ENCODE data around the gene PRKD3.

DNA sequence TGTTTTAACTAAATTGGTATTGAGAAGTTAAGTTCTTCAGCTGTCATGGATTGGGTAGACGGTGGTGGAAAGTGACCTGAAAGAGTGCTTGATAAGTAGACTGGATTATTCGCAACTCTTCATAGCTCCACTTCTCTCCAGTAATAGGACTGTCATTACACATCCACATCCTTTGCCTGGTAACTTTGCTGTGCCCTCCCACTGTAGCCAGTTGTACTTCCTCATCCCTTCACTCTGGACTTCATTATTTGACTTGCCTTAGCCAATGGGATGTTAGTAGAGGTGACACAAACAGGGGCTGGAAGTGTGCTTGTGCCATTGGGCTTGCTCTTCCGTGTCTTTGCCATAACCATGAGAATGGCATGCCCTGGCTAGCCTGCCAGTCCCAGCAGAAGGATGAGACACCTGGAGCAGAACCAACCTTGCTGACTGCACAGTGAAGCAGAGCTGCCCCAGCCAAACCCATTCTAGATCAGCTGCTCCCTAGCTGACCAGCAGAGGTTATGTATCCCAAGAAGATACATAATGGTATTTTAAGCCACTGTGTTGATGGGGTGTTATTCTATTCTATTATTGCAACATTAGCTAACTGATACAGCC, 36.7 kb upstream of the PRKD3 start:
- no peak for TF ChIP-seq FOXA1 (IDR thresholded peaks at IDR 0.05)
- no peak for TF ChIP-seq TARDBP (IDR thresholded peaks at IDR 0.05)
